Activated CD8-positive, alpha-beta memory T cell treated with anti-CD3 and anti-CD28 coated beads for 36 hours (primary cell): ENCODE measurements around the gene CDON. TPM values are rescaled to one million over a fixed set of nuclear protein-coding genes. Genes with fewer than 3 reads are reported as not detected.
"Not testable (repeated sequence)": the region's sequence is repeated elsewhere in the genome, so short reads cannot be mapped to it uniquely, and the experiment has no call there.

ENCODE experiments used
- CTCF ChIA-PET: fragments of 350-600 bp; sonication (Branson Sonifier 250); formaldehyde crosslinking; loops from one replicate; lab custom pipeline; 2021; ENCODE audit warnings: antibody characterized with exemption; lab: Charles Lee
- POLR2A ChIA-PET: fragments of 350-600 bp; sonication (Branson Sonifier 250); formaldehyde crosslinking; loops from one replicate; lab custom pipeline; 2021; ENCODE audit warnings: antibody characterized with exemption; lab: Charles Lee
- total RNA-seq, 2 experiments: library from RNA; stranded (reverse); gene quantifications; one replicate each; pipeline ENCODE4 v1.2.3, GENCODE V29; 2021

CDON gene
- total RNA-seq, 2 experiments from 2014 or later = 2.3 TPM

GRCh38 chr11:126007238-126007637 lies 55.4 kb downstream of the CDON start:
- ChIA-PET POLR2A (no interaction called here), CTCF (no interaction called here)

GRCh38 chr11:126006068-126006467 lies 56.6 kb downstream of the CDON start:
- POLR2A ChIA-PET = no interaction called here
- CTCF ChIA-PET = no interaction called here

- ChIA-PET POLR2A (no interaction called here), CTCF (interaction anchor here (0.6 kb wide), 1 partner anchor 17 kb away, joined by 4 read pairs; no protein-coding TSS in a partner anchor)
These were observed 60.5 kb downstream of the CDON start for GRCh38 chr11:126002181-126002580.

- POLR2A ChIA-PET = no interaction called here
- CTCF ChIA-PET = no interaction called here
These were observed 63.3 kb downstream of the CDON start for GRCh38 chr11:125999234-125999880.

GRCh38 chr11:125998267-125998666 lies 64.4 kb downstream of the CDON start:
- ChIA-PET POLR2A (no interaction called here), CTCF (no interaction called here)

- ChIA-PET CTCF (no interaction called here), POLR2A (no interaction called here)
These were observed 67.4 kb downstream of the CDON start for GRCh38 chr11:125995313-125995712.

- CTCF ChIA-PET = no interaction called here
These were observed 68.2 kb downstream of the CDON start for GRCh38 chr11:125994509-125994908.

GRCh38 chr11:125992893-125993292 lies 69.8 kb downstream of the CDON start:
- ChIA-PET CTCF (no interaction called here), POLR2A (no interaction called here)

More at GRCh38 chr11:125994509-125994908, 68.2 kb downstream of the CDON start:
- POLR2A ChIA-PET = no interaction called here

GRCh38 chr11:125990244-125990643 lies 72.4 kb downstream of the CDON start:
- ChIA-PET CTCF (no interaction called here), POLR2A (no interaction called here)

GRCh38 chr11:125987066-125987641 lies 75.5 kb downstream of the CDON start:
- CTCF ChIA-PET = no interaction called here
- POLR2A ChIA-PET = no interaction called here

- CTCF ChIA-PET, POLR2A ChIA-PET: not testable (repeated sequence)
These were observed 76.7 kb downstream of the CDON start for GRCh38 chr11:125985956-125986355.

GRCh38 chr11:125982348-125982730 lies 80.3 kb downstream of the CDON start:
- CTCF ChIA-PET = no interaction called here

GRCh38 chr11:125980436-125980835 lies 82.2 kb downstream of the CDON start:
- ChIA-PET POLR2A (no interaction called here), CTCF (no interaction called here)

More at GRCh38 chr11:125982348-125982730, 80.3 kb downstream of the CDON start:
- POLR2A ChIA-PET = no interaction called here

- CTCF ChIA-PET = no interaction called here
- POLR2A ChIA-PET = no interaction called here
These were observed 83.2 kb downstream of the CDON start for GRCh38 chr11:125979511-125979910.

GRCh38 chr11:125978778-125979407 lies 83.8 kb downstream of the CDON start:
- ChIA-PET POLR2A (no interaction called here), CTCF (no interaction called here)

- ChIA-PET POLR2A (no interaction called here), CTCF (no interaction called here)
These were observed 84.4 kb downstream of the CDON start for GRCh38 chr11:125978181-125978716.

- CTCF ChIA-PET = no interaction called here
- POLR2A ChIA-PET = no interaction called here
These were observed 85.3 kb downstream of the CDON start for GRCh38 chr11:125977333-125977732.

- POLR2A ChIA-PET = no interaction called here
- CTCF ChIA-PET = no interaction called here
These were observed 86.5 kb downstream of the CDON start for GRCh38 chr11:125976156-125976555.

- ChIA-PET POLR2A (no interaction called here), CTCF (no interaction called here)
These were observed 87.0 kb downstream of the CDON start for GRCh38 chr11:125975634-125976033.

GRCh38 chr11:125974284-125974683 lies 88.4 kb downstream of the CDON start:
- ChIA-PET POLR2A (no interaction called here), CTCF (no interaction called here)

- POLR2A ChIA-PET = no interaction called here
- CTCF ChIA-PET = no interaction called here
These were observed 91.0 kb downstream of the CDON start for GRCh38 chr11:125971618-125972017.
